Thymus (tissue), 11 donors: Measurements from ENCODE around the gene NIPAL4. TPM values are rescaled to one million over a fixed set of nuclear protein-coding genes. Genes with fewer than 3 reads are reported as not detected.

Experiments used
- DNase-seq, 9 donors: peaks; one replicate each; pipeline ENCODE4 v3.0.0-alpha.2; 2013; ENCODE audit warnings: low spot score in 9 of 9, low read depth in 6 of 9, missing footprints in 1 of 9
- H3K27ac ChIP-seq, 2 donors: one replicate each; pipeline ENCODE4 v1.5.1; 2013; ENCODE audit warnings: control low read depth in 1 of 2, low read depth in 1 of 2, low read length in 1 of 2, mild to moderate bottlenecking in 1 of 2, moderate library complexity in 1 of 2
- H3K27me3 ChIP-seq, 2 donors: one replicate each; pipeline ENCODE4 v1.5.1; 2013; ENCODE audit warnings: low read length in 1 of 2; ENCODE audit not compliant: control insufficient read depth in 2 of 2, insufficient read depth in 1 of 2
- H3K36me3 ChIP-seq, 2 donors: one replicate each; pipeline ENCODE4 v1.5.1; 2013; ENCODE audit warnings: low read length in 1 of 2, mild to moderate bottlenecking in 1 of 2, moderate library complexity in 1 of 2; ENCODE audit not compliant: control insufficient read depth in 2 of 2, insufficient read depth in 2 of 2
- H3K4me1 ChIP-seq, 2 donors: one replicate each; pipeline ENCODE4 v1.5.1; 2013; ENCODE audit warnings: low read length in 2 of 2; ENCODE audit not compliant: control insufficient read depth in 2 of 2, insufficient read depth in 2 of 2
- H3K4me3 ChIP-seq, 2 donors: one replicate each; pipeline ENCODE4 v1.5.1; 2013; ENCODE audit warnings: low read length in 2 of 2, control low read depth in 1 of 2, mild to moderate bottlenecking in 1 of 2
- H3K9me3 ChIP-seq, 2 donors: one replicate each; pipeline ENCODE4 v1.5.1; 2013; ENCODE audit warnings: low read length in 1 of 2, mild to moderate bottlenecking in 1 of 2; ENCODE audit not compliant: control insufficient read depth in 2 of 2, insufficient read depth in 1 of 2
- WGBS: extraction: QIAGEN DNeasy Blood & Tissue Kit; methylation state at CpG from one replicate; pipeline ENCODE4 v1.1.7; 2013; 5-methylcytosine and 5-hydroxymethylcytosine counted together
- polyA plus RNA-seq: library from polyadenylated mRNA; stranded (reverse); fragments of 200-250 nt; gene quantifications from one replicate; pipeline ENCODE4 v1.2.3, GENCODE V29; 2013
- total RNA-seq: library from RNA; stranded (reverse); fragments of 120-200 nt; gene quantifications from one replicate; pipeline ENCODE4 v1.2.4, GENCODE V29; 2013
- donor health status: healthy.

Gene NIPAL4
- total and polyA plus RNA-seq, 2 donors = 0.14 to 6.1 TPM

GRCh38 chr5:157516626-157517325 is 56.8 kb downstream of the NIPAL4 start:
- Histone ChIP-seq H3K27ac (no peak overlapping the region), H3K9me3 (no peaks in the 10 kb centered on the region), H3K4me1 (no peaks in the 10 kb centered on the region), H3K36me3 (peaks cover 0 to 5% of the 10 kb centered on the region in 2 donors), H3K27me3 (no peaks in the 10 kb centered on the region), H3K4me3 (no peak overlapping the region)
- no peak for DNase-seq
- WGBS = 96% methylated on average over 5 of the region's 5 CpGs

- Histone ChIP-seq H3K27ac (no peak overlapping the region), H3K4me3 (no peak overlapping the region), H3K4me1 (no peaks in the 10 kb centered on the region), H3K27me3 (no peaks in the 10 kb centered on the region), H3K36me3 (peaks cover 0 to 3% of the 10 kb centered on the region in 2 donors), H3K9me3 (no peaks in the 10 kb centered on the region)
- 89% methylated on average over 6 of the region's 6 CpGs for WGBS
- DNase-seq = no peak
Measured at GRCh38 chr5:157518963-157519362, 59.0 kb downstream of the NIPAL4 start.

- Histone ChIP-seq H3K9me3 (no peaks in the 10 kb centered on the region), H3K36me3 (peaks cover 0 to 3% of the 10 kb centered on the region in 2 donors), H3K4me3 (no peak overlapping the region), H3K27ac (no peak overlapping the region), H3K4me1 (no peaks in the 10 kb centered on the region), H3K27me3 (no peaks in the 10 kb centered on the region)
- 95% methylated on average over 9 of the region's 9 CpGs for WGBS
- DNase-seq = no peak
Measured at GRCh38 chr5:157519579-157520253, 59.7 kb downstream of the NIPAL4 start.

- peaks cover 0 to 3% of the 10 kb centered on the region in 2 donors for H3K36me3 ChIP-seq
- no peak for DNase-seq
- H3K4me1 ChIP-seq = no peaks in the 10 kb centered on the region
- no peak overlapping the region for H3K4me3 ChIP-seq
- 92% methylated on average over 9 of the region's 9 CpGs for WGBS
- H3K27me3 ChIP-seq = no peaks in the 10 kb centered on the region
- no peaks in the 10 kb centered on the region for H3K9me3 ChIP-seq
- no peak overlapping the region for H3K27ac ChIP-seq
Measured at GRCh38 chr5:157520911-157521703, 61.1 kb downstream of the NIPAL4 start.

GRCh38 chr5:157521704-157522029 is 61.7 kb downstream of the NIPAL4 start:
- Histone ChIP-seq H3K9me3 (no peaks in the 10 kb centered on the region), H3K4me3 (no peak overlapping the region), H3K27me3 (no peaks in the 10 kb centered on the region), H3K27ac (no peak overlapping the region), H3K4me1 (no peaks in the 10 kb centered on the region), H3K36me3 (peaks cover 0 to 3% of the 10 kb centered on the region in 2 donors)
- DNase-seq = no peak
- 99% methylated on average over 5 of the region's 5 CpGs for WGBS

- H3K9me3 ChIP-seq = no peaks in the 10 kb centered on the region
- WGBS = 99% methylated on average over 4 of the region's 4 CpGs
Measured at GRCh38 chr5:157523976-157524375, 64.0 kb downstream of the NIPAL4 start.

More at GRCh38 chr5:157523976-157524375, 64.0 kb downstream of the NIPAL4 start:
- DNase-seq = no peak
- no peaks in the 10 kb centered on the region for H3K27me3 ChIP-seq
- H3K27ac ChIP-seq = no peak overlapping the region
- H3K4me3 ChIP-seq = no peak overlapping the region
- H3K4me1 ChIP-seq = peaks cover 0 to 7% of the 10 kb centered on the region in 2 donors
- no peaks in the 10 kb centered on the region for H3K36me3 ChIP-seq

Other genes starting within 250 kb of the NIPAL4 start
- gene CYFIP2, start 194.1 kb upstream of the NIPAL4 start, total RNA-seq = 98.9 TPM
- 102 TPM for gene CYFIP2, start 194.1 kb upstream of the NIPAL4 start, polyA plus RNA-seq
- 13.2 TPM for gene ADAM19, start 115.6 kb downstream of the NIPAL4 start, total RNA-seq
- gene ADAM19, start 115.6 kb downstream of the NIPAL4 start, polyA plus RNA-seq = 6.9 TPM
- 0.24 TPM for gene SOX30, start 192.2 kb downstream of the NIPAL4 start, total RNA-seq
- 0.16 TPM for gene SOX30, start 192.2 kb downstream of the NIPAL4 start, polyA plus RNA-seq
- not detected for gene C5orf52, start 211.3 kb downstream of the NIPAL4 start, total RNA-seq
- not detected for gene C5orf52, start 211.3 kb downstream of the NIPAL4 start, polyA plus RNA-seq